Measurements from ENCODE around the gene GPS2.
A peak's percentile ranks its signal among the peaks of the same experiment; 100 is the strongest.
"Not testable (repeated sequence)": the region's sequence is repeated elsewhere in the genome, so short reads cannot be mapped to it uniquely, and the experiment has no call there.

Gene GPS2

DNA sequence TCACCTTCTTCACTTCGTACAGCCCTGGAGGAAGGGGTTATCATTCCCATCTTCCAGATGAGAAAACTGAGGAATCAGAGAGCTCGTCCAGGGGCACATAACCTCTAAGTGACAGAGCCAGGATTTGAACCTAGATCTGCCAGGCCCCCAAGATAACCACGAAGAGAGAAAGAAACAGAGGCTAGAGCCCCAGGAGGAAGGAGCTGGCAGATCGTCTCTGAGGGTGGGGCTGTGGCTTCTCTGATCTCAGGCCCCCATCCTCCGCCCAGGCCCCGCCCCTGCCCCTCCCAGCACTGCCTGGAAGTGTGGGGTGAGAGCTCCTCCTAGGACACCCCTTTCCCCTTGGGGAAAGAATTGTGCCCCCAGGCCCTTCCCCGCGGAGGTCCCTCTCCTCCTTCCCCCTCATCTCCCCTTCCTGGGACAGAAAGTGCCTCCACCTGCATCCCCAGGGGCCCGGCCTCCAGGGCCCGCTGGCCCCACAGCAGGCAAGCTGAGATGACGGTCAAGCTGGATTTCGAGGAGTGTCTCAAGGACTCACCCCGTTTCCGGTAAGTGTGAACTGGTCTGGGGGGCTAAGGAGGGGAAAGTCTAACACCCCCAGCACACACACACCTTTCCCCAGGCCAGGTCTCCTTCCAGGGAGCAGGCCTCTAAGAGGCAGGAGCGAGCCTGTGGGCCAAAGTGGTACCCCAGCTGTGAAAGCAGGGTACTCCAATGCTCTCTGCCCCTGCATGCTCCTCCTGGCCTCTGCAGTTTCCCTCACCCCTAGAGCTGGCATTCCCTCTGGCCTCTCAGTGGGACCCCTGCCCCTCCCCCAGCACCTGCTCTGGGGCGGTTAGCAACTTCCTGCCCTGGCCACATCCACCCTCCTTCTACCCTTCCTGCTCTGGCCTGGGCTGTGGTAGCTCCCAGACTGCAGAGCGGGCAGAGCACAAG lies 21.3 kb upstream of the GPS2 start, which contains the start of gene ACAP1:
TSS of gene ACAP1 (plus strand) at position 290 of the 936 bp plus-strand sequence. CDS start at position 496, 206 bp downstream.
- DNase-seq (ENCODE audit: low spot score), result peak; percentile 77

DNA sequence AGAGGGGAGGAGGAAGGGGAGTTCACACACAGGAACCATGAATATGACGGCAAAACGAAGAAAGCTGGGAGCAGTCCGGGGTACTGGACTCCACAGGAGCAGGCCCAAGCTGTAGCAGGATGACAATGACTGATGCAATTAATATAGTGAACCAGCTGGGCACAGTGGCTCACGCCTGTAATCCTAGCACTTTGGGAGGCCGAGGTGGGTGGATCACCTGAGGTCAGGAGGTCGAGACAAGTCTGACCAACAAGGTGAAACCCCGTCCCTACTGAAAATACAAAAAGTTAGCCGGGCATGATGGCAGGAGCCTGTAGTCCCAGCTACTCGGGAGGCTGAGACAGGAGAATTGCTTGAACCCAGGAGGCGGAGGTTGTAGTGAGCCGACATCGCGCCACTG lies 20.6 kb upstream of the GPS2 start:
- DNase-seq (ENCODE audit: low spot score), result not testable (repeated sequence)

DNA sequence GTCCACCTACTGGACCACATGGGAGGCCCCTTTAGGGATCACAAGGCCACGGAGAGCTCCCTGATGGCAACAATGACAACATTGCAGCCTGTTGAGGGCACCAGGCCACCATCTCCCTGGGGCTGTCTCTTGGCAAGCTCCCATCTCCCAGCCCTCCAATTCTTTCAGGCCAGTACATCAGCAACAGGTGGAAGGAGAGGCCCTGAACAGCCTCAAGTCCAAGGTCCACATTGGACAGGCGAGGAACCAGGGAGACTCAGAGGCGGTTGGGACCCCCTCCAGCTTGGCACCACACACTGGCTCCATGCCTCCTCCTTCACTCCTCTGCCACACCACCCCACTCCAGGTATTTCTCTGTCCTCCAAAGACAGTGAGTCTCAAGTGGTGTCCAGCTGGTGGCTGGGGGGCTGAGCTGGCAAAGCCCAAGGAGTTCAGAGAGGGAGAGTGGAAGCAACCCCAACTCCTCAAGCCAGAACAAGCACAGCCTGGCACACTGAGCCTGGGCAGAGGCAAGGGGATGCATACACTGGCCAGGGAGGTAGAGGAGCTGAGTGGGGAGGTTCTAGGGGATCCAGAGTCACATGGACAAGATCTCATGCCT lies 19.9 kb upstream of the GPS2 start:
- DNase-seq (ENCODE audit: low spot score), result no peak

DNA sequence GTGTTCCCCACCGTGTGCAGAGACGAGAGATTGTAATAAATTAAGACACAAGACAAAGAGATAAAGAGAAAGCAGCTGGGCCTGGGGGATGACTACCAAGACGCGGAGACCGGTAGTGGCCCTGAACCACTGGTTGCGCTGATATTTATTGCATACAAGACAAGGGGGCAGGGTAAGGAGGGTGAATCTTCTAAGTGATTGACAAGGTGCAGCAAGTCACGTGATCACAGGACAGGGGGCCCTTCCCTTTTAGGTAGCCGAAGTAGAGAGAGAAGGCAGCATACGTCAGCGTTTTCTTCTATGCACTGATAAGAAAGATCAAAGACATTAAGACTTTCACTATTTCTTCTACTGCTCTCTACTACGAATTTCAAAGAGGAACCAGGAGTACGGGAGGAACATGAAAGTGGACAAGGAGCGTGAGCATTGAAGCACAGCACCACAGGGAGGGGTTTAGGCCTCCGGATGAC lies 17.5 kb upstream of the GPS2 start:
- not testable (repeated sequence) for DNase-seq (ENCODE audit: low spot score)

DNA sequence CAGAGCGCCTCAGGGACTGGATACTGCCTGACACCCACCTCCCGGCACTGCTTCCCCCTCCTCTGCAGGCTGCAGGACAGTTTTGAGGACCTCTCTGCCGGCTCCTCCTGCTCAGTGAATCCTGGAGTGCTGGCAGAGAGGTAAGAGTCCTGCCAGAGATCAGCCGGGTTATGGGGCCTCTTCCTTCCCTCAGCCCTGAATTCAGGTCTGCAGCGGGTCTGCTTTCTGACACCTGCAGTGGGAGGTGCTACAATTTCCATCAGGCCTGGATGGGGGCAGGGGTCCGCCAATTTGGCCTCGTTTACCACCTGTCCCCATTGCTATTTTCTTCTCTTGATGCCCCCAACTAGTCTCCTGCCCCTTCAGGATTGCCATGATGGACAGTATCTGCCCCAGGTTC lies 17.0 kb upstream of the GPS2 start:
- no peak for DNase-seq (ENCODE audit: low spot score)

DNA sequence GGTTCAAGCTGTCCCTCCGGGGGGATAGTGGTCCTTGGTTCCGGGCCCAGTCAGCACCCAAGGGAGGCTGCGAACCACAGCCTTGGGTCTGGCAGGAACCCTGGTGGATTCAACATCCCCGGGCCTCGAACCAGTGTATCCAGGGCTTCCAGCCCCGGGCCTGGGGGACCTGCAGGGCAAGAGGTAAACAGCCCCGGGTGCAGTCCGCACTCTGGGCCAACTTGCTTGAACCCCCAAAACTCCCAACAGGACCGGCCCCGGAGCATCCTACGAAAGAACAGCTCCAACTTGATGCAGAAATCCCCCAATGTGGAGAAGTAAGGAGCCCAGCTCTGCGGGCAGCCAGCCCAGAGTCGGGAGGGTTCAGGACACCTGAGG lies 15.5 kb upstream of the GPS2 start:
- no peak for DNase-seq (ENCODE audit: low spot score)

DNA sequence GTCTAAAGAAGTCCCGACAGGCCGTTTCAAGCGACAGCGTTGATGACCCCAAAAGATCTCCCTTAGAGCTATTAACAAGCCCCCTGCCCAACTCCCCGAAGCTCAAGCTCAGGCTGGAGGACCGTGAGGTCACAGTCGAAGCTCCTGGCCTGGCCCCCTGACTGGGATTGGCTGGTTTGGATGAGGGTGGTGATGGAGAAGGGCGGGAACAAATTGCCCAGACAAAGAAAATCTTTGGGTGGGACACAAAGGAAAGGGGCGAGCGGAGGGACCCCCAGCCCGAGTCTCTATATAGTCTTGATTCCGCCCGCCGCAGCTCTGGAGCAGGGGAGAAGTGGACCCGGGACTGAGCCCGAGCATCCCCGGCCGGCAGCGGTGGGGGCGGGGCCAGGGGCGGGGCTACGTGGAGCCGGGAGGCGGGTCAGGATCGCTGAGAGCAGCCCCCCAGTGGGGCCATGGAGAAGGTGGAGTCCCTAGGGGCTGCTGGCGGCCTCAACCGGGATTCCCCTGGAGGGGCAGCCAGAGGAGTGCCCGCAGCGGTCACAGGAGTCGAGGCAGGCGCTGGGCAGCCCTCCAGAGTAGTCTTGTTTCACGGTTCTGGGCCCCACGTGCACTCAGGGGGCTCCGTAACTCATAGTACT lies 15.0 kb upstream of the GPS2 start:
- peak; percentile 72 for DNase-seq (ENCODE audit: low spot score)

DNA sequence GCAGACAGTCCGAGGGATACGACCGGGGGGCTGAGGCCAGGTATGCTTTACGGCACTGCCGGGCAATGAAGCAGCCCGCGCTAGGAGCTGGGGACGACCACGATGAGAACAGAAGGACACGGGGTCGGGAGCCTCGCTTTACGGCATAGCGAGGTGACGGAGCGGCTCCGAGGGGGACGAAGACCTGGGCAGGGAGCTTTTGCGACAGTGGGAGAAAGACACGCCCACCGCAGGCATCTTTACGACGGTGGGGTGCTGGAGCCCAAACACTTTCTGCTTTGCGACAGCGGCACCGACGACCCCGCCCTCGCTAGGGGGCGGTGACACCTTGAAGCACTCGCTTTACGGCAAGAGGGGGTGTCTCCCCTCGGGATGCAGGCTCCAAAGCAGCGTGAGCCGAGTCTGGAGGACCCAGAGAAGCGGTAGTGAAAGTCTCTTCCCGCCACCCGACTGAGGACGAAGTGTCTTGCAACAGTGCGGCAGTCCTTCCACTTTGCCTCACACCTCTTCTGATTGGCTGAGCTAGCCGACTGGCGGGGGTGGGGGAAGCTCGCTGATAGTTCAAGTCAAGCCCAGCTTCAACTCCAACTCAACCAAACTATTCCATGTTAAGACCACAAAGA lies 14.3 kb upstream of the GPS2 start:
- DNase-seq (ENCODE audit: low spot score), result peak; percentile 96

DNA sequence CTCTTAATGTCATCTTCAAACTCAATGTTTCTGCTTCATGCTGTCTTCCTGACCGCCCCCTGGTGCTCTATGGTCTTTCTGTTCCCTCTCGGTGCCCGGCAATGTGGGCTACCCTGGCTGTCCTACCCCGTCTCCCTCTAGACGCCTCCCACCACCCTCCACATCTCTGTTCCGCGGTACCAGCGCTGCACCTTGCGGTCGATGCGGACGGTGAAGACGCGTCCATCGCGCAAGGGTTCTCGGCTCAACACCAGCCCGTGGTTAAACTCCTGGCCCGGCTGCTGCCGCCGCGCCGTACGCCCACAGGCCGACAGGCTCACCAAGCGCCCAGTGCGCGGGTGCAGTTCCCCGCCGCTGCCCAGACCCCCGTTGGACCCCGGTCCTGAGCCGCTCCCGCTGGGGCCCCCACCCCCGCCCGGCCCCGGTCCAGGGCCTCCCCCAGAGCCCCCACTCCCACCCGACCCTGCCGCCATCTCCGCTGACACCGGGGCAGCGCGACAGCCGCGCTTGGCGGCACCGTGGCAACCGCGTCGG lies 13.7 kb upstream of the GPS2 start, which contains the start of gene NEURL4:
TSS of gene NEURL4 (minus strand) at position 496 of the 534 bp plus-strand sequence. CDS start at position 473, 23 bp downstream.
- no peak for DNase-seq (ENCODE audit: low spot score)

DNA sequence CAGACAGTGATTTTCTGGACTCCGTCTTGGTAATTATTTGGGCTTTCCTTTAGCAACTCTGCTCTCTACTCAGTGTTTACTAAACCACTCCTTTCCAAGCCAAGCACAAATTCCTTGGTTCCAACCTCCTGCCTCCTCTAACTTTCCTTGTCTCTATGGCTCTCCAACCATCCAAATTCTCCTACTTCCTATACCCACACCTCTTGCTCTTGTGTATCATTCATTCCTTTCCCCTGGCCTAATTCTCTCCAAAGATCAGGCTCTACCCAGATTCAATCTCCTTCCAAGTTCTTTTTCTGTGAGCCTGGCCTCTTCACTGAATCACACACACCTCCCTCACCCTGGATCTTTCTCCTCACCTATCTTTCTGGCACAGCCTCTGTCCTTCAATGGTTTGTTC lies 12.8 kb upstream of the GPS2 start:
- DNase-seq (ENCODE audit: low spot score), result no peak

DNA sequence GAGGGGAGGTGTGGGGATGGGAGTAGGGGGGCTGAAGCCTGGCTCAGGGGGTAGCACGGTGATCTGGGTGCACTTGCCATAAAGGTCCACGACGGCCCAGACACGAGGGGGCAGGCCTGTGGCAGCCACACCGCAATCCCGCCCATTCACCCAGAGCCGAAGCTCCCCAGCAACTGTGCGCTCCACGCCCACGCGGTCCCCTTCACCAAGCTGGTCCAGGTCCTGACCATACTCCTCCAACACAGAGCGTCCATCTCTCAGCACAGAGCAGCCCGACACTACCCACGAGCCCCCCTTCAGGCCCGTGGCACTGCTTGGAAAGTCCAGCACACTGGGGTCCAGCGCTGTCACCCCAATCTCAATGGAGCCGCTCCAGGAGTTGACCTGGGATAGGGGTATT lies 12.3 kb upstream of the GPS2 start:
- DNase-seq (ENCODE audit: low spot score), result no peak

DNA sequence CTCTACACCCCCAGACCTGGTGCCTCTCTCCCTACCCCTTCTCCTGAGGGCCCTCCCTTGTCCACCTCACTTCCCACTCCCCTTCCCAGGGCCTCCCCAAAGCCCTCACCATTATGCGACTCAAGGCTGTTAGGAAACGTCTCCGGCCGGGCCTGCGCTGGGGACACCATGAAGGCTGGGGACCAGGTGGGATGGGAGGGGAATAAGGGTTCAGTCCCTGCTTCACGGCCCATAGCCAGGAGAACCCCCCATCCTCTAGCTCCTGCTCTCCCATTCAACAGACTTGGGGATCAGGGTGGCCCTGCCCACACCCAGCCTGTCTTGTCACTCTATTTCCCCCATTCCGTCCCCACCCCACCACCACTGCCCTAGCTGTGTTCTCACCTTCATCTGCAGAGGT lies 11.9 kb upstream of the GPS2 start:
- DNase-seq (ENCODE audit: low spot score), result no peak

DNA sequence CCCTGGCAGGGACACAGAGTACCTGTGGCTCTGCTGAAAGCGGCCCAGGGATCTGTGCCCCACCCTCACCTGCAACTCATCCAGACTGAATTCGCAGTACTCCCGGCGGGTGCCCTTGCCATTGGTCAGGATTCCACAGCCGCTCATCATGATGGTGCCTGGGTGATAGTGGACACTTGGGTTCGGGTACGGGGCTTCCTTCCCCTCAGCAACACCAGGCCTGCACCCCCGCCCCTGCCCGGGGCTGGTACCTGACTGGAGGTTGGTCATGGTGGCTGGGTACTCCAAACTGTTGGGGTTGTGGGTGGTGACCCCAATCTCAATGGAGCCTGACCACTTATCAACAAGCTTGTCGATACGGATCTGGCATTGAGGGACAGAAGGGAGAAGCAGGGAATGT lies 11.0 kb upstream of the GPS2 start:
- no peak for DNase-seq (ENCODE audit: low spot score)

DNA sequence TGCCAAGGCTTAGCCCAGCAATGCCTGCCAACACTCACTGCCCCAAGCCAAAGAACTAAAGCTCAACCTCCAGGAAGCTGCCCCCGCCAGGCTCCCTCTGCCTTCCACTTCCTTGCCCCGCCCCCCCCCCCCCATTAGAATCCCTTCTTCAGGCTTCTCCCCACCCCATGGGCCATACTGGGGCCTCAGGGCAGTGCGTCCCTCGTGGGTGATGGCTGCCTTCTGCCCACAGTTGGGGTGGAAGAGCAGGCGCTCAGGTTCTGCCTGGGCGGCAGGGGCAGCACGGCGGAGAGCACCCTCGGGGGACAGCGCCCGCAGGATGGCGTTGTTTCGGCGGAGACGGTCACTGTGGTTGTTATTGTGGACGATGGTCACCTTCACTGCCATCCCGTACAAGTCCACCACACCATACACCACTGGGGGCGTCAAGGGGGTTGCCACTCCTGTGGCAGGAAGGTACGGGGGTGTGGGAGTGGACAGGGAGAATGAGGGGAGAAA lies 9.9 kb upstream of the GPS2 start:
- DNase-seq (ENCODE audit: low spot score), result no peak

DNA sequence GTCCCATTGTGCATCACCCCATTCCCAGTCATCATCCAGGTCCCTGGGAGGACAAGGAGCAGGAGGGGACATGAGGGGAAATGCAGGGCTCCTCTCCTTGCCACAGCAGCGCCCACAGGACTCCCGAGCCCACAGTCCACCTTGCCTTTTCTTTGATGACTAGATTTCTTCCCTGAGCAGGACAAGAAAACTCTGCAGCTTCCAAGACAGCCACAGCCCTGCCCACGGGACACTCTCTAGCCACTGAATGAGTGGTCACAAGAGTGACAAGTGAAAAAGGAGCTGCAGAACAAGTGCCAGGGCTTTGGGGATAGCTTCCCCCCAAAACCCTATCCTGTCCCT lies 9.2 kb upstream of the GPS2 start:
- no peak for DNase-seq (ENCODE audit: low spot score)

DNA sequence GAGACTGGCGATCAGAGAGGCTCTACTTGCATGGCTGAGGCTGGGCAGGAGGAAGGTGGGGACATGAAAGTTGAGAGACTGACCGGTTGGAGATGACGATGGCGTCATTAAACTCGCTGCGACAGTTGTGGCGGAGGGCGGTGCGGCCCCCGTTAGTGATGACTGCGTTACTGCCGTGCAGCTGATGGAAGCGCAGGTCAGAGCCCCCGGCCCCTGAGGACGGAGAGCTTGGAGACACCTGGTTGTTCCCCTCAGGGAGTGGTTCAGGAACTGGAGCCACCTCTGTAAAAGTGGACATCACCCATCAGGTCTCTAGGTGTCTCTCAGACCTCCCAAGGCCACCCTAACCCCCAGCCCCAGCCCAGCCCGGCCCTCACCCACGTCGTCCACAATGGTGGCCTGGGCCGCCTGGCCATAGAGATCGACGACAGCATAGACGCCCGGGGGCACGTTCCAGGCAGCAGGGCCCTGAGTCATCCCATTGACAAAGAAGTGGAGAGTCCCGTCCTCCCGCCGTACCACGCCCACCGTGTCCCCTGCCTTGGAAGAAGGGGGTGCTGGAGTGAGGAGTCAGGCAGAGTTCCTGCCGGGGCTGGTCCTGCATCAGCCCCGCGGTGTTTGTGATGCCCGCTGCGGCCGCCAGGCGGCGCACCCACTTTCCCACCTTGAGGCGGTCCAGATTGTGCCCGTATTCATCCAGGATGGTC lies 8.7 kb upstream of the GPS2 start:
- DNase-seq (ENCODE audit: low spot score), result peak; percentile 66

DNA sequence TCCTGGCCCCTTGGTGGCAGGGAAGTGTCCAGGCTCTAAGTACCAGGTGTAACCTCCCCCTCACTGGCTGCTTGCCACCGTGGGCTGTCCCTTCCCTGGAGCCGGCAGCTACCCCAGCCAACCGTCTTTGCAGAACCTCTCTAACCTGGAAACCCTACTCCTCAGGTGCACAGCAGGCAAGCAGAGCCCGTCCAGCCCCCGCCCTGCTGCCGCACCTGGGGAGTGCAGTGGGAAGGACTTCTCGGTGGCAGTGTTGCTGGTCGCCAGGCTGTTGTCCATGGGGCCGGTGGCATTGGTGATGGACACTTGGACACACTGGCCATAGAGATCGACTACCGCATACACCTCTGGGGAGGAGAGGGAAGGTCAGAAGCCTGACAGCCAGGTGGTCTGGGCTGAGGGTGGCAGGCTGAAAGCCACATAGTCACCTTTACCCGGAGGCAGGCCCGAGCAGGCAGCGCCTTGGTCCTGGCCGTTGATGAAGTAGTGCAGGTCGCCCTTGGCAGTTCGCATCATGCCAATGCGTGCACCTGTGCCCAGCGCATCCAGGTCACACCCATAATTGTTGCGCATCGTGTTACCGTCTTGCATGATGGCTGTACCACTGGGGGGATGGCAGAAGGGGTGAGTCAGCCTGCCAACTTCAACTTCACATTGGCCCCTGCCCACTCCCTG lies 7.5 kb upstream of the GPS2 start:
- DNase-seq (ENCODE audit: low spot score), result no peak

DNA sequence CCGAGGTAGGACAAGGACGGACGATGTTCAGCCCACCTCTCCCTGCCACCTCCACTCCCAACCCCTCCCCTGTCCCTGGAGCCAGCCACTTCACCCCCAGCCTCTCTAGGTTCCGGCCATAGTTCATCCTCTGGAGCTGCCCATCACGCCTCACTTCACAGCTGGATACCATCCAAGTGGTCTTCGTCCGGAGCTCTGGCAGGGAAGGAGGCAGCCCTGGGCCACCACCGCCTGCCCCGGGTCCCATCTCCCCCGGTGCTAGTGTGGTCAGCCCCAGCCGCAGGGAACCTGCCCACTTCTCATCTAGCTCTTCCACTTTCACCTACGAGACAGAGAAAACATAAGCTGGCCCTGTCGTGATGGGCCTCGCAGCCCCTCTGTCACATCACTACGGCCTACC lies 6.3 kb upstream of the GPS2 start:
- no peak for DNase-seq (ENCODE audit: low spot score)

DNA sequence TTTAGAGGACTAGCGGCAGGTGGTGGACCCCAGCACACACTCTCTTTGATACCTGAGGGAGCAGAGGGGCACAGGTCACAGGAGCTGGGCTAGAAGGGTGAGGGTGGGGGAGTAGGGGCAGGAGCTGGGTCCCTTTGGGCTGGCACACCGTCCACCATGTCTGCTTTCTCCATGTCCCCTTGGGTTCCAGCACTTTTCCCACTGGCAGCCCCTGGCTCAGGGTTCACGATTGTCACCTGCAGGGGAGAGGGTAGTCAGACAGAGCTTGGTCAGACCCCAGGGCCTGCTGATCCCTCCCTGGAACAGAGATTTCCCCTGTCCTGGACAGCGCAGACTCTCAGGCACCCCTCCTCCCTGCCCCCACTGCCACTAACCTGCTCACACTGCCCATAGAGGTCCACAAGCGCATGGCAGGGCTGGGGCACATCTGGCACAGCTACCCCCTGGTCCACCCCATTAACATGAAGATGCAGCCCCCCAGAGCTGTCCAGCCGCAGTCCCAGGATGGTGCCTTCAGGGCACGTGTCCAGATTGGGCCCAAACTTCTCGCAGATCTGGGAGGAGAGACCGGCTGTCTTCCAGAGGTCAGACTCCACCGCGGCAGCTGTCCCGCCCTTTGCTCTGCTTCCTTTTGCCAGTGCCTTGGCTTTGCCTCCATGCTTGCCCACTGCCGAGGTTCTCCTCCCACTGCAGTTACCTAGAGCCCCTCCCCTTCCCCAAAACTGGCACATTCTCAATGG lies 3.1 kb upstream of the GPS2 start:
- DNase-seq (ENCODE audit: low spot score), result no peak

Measured in hematopoietic multipotent progenitor cell treated with erythropoietin and hydrocortisone succinate and interleukin-3 and kit ligand, for 15 days (in vitro differentiated cells).